ENCODE results near the gene SWAP70. TPM values are rescaled to one million over a fixed set of nuclear protein-coding genes. Genes with fewer than 3 reads are reported as not detected.

SWAP70 gene
- polyA plus RNA-seq, 3 donors = 10.9 to 26.4 (median 13.8) TPM

- H3K27ac Mint-ChIP-seq = peak overlapping the region in 1 of 7 donors; percentile 7
- H3K9ac ChIP-seq (ENCODE audit: insufficient read depth, low read length, poor library complexity, severe bottlenecking) = no peak overlapping the region
- H3K4me1 ChIP-seq (ENCODE audit: control insufficient read depth in 1 of 2, insufficient read depth in 2 of 2, low read length in 2 of 2) = peaks cover 12 to 32% of the 10 kb centered on the region in 2 donors
- H3K4me2 ChIP-seq (replicated peaks; ENCODE audit: extremely low read depth, low read length, poor library complexity, severe bottlenecking) = no peak overlapping the region
- peaks cover 0 to 3% of the 10 kb centered on the region in 2 donors for H3K36me3 Mint-ChIP-seq
- WGBS (ENCODE audit: insufficient coverage) = 93% methylated on average over 2 of the region's 5 CpGs
- no peak for TF ChIP-seq CTCF (IDR thresholded peaks at IDR 0.05)
- no peak overlapping the region for H3K27ac ChIP-seq (ENCODE audit: low read depth in 1 of 2, low read length in 2 of 2)
- H3K27me3 Mint-ChIP-seq (ENCODE audit: low read depth in 3 of 3) = peaks cover 0 to 3% (median 0%) of the 10 kb centered on the region in 3 donors
- no peaks in the 10 kb centered on the region for H3K9me3 ChIP-seq (replicated peaks in 1 of 2; ENCODE audit: control insufficient read depth in 1 of 2, insufficient read depth in 1 of 2, low read length in 2 of 2)
- H3K36me3 ChIP-seq (replicated peaks in 1 of 2; ENCODE audit: control insufficient read depth in 1 of 2, insufficient read depth in 2 of 2, low read length in 2 of 2) = no peaks in the 10 kb centered on the region
- no peak overlapping the region for H2AFZ ChIP-seq (ENCODE audit: insufficient read depth, low read depth, low read length, poor library complexity, severe bottlenecking)
- H3K4me3 ChIP-seq (replicated peaks in 1 of 3; ENCODE audit: low read depth in 2 of 3, low read length in 3 of 3) = no peak overlapping the region
- no peaks in the 10 kb centered on the region for H4K20me1 ChIP-seq (ENCODE audit: insufficient read depth, low read length)
- peaks cover 27% of the 10 kb centered on the region for H3K4me1 Mint-ChIP-seq
- H3K9me3 Mint-ChIP-seq = peaks cover 0 to 2% (median 0%) of the 10 kb centered on the region in 7 donors
- no peaks in the 10 kb centered on the region for H3K79me2 ChIP-seq (ENCODE audit: insufficient read depth, low read length)
- H3K27me3 ChIP-seq (ENCODE audit: control insufficient read depth in 2 of 2, insufficient read depth in 2 of 2, low read length in 2 of 2) = no peaks in the 10 kb centered on the region
- intact Hi-C loops (cut with micrococcal nuclease) = loop anchor here in 1 of 2 donors (10.0 kb wide), 2 partner anchors 47 to 137 kb away; partner anchors contain the start of gene SWAP70
- no peak overlapping the region for H3K4me3 Mint-ChIP-seq
- no peak for DNase-seq
Measured at GRCh38 chr11:9617940-9618339, 45.9 kb upstream of the SWAP70 start.

GRCh38 chr11:9619004-9619403 is 44.9 kb upstream of the SWAP70 start:
- Histone ChIP-seq H3K27me3 (ENCODE audit: control insufficient read depth in 2 of 2, insufficient read depth in 2 of 2, low read length in 2 of 2) (no peaks in the 10 kb centered on the region), H3K27ac (ENCODE audit: low read depth in 1 of 2, low read length in 2 of 2) (no peak overlapping the region), H3K9ac (ENCODE audit: insufficient read depth, low read length, poor library complexity, severe bottlenecking) (no peak overlapping the region), H3K9me3 (replicated peaks in 1 of 2; ENCODE audit: control insufficient read depth in 1 of 2, insufficient read depth in 1 of 2, low read length in 2 of 2) (no peaks in the 10 kb centered on the region), H3K36me3 (replicated peaks in 1 of 2; ENCODE audit: control insufficient read depth in 1 of 2, insufficient read depth in 2 of 2, low read length in 2 of 2) (no peaks in the 10 kb centered on the region), H2AFZ (ENCODE audit: insufficient read depth, low read depth, low read length, poor library complexity, severe bottlenecking) (no peak overlapping the region), H3K79me2 (ENCODE audit: insufficient read depth, low read length) (no peaks in the 10 kb centered on the region), H3K4me2 (replicated peaks; ENCODE audit: extremely low read depth, low read length, poor library complexity, severe bottlenecking) (no peak overlapping the region), H3K4me3 (replicated peaks in 1 of 3; ENCODE audit: low read depth in 2 of 3, low read length in 3 of 3) (no peak overlapping the region), H4K20me1 (ENCODE audit: insufficient read depth, low read length) (no peaks in the 10 kb centered on the region), H3K4me1 (ENCODE audit: control insufficient read depth in 1 of 2, insufficient read depth in 2 of 2, low read length in 2 of 2) (peaks cover 12 to 21% of the 10 kb centered on the region in 2 donors)
- intact Hi-C loops (cut with micrococcal nuclease) = loop anchor here in 1 of 2 donors (10.0 kb wide), 2 partner anchors 46 to 136 kb away; partner anchors contain the start of gene SWAP70
- peaks cover 0 to 3% (median 0%) of the 10 kb centered on the region in 3 donors for H3K27me3 Mint-ChIP-seq (ENCODE audit: low read depth in 3 of 3)
- H3K4me3 Mint-ChIP-seq = no peak overlapping the region
- peaks cover 0 to 3% of the 10 kb centered on the region in 2 donors for H3K36me3 Mint-ChIP-seq
- 80% methylated on average over 1 of the region's 1 CpG for WGBS (ENCODE audit: insufficient coverage)
- DNase-seq = no peak
- peaks cover 0 to 2% (median 0%) of the 10 kb centered on the region in 7 donors for H3K9me3 Mint-ChIP-seq
- peaks cover 21% of the 10 kb centered on the region for H3K4me1 Mint-ChIP-seq
- peak overlapping the region in 2 of 7 donors; percentile 38 to 45 for H3K27ac Mint-ChIP-seq
- TF ChIP-seq CTCF (IDR thresholded peaks at IDR 0.05) = no peak

Data from CD14-positive monocyte (primary cell).